ENCODE data around the gene PDGFA.

Gene PDGFA

GRCh38 chr7:462173-463103 lies 57.2 kb downstream of the PDGFA start:
- Mint-ChIP-seq H3K4me3 (no peak overlapping the region), H3K27me3 (no peaks in the 10 kb centered on the region), H3K27ac (no peak overlapping the region), H3K9me3 (no peaks in the 10 kb centered on the region), H3K4me1 (peaks cover 2% of the 10 kb centered on the region), H3K36me3 (no peaks in the 10 kb centered on the region)

DNA sequence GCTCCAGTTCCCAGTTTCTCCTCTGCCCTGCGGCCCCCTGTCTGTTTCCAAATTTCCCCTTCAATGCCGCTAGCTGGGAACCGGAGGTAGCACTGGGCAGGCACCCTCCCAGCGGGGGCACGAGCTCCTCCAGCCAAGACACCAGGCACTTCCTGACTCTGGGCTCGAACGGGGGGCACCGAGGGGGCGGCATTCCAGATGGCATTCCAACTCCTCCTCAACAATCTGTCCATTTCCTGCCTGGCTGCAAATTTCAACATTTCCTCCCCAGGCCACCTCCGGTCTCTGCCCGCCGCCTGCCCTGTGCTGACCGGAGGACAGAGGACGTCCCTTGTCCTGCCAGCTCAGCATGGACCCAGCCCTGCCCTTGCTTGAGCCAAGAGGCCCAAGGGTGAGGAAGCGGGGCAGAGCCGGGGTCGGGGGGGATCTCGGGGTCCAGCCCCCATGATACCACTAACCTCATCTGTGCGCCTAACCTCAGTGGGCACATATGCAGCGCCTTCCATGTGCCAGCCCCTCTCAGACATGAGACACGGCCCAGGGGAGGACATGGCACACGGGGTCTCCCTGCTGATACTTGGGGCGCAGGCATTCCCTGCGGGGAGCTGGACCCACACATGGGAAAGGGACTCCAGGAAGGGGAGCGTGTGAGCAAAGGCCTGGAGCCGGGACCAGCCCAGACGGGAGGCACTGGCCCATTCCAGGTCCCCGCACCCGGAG lies 58.0 kb downstream of the PDGFA start:
- no peak overlapping the region for H3K27ac Mint-ChIP-seq
- H3K4me1 Mint-ChIP-seq = no peaks in the 10 kb centered on the region
- H3K27me3 Mint-ChIP-seq = no peaks in the 10 kb centered on the region
- H3K9me3 Mint-ChIP-seq = no peaks in the 10 kb centered on the region
- no peaks in the 10 kb centered on the region for H3K36me3 Mint-ChIP-seq
- H3K4me3 Mint-ChIP-seq = no peak overlapping the region

DNA sequence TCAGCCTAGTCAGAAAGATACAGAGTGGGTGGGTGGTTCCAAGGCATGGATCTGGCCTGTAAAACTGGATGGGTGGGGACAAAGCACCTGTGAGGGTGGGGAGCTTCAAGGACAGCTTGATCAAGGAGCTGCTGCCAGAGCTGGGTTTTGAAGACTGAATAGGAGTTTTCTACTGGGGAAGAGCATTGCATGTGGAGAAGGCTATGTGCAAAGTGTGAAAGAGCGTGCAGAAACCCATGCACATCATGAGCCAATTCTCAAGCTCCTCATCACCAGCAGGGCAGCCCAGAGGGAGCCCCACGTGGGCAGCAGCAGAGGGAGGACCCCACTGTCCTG lies 58.6 kb downstream of the PDGFA start:
- no peaks in the 10 kb centered on the region for H3K27me3 Mint-ChIP-seq
- no peaks in the 10 kb centered on the region for H3K9me3 Mint-ChIP-seq
- H3K36me3 Mint-ChIP-seq = no peaks in the 10 kb centered on the region
- H3K4me3 Mint-ChIP-seq = no peak overlapping the region
- H3K4me1 Mint-ChIP-seq = no peaks in the 10 kb centered on the region
- no peak overlapping the region for H3K27ac Mint-ChIP-seq

DNA sequence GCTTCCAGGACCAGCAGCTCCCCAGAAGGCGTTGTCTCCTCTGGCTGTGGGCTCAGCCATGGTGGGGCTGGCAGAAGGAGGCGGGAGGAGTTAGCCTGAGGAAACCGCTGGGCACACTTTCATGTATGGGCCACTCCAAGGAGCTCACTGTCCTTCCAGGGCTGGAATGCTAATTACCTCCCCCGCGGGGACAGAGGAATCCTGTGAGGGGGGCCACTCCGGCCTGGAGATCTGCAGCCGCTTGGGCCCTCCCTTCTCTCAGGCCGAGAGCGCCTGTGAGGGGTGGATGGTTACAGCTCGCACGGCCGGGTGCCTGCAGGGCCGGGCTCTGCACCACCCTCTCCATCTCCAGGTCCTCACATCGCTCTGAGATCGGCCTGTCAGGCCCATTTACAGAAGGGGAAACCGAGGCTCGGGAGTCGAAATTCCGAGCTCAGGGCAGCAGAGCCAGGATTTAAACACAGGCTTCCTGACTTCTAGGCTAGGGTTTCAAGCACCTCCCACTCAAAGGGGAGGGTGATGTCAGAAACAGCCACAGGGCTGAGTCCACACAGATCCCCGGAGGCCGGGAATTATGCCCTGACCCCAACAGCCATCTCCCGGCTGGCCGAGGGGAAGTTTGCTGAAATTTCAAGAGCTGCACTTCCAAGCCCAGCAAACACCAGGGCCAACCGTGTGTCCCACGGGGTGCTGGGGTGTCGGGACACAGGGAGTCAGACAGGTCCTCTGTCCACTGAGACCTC lies 59.1 kb downstream of the PDGFA start:
- Mint-ChIP-seq H3K27ac (no peak overlapping the region), H3K27me3 (no peaks in the 10 kb centered on the region), H3K4me3 (no peak overlapping the region), H3K4me1 (no peaks in the 10 kb centered on the region), H3K36me3 (no peaks in the 10 kb centered on the region), H3K9me3 (no peaks in the 10 kb centered on the region)

- no peaks in the 10 kb centered on the region for H3K36me3 Mint-ChIP-seq
- no peaks in the 10 kb centered on the region for H3K27me3 Mint-ChIP-seq
- no peaks in the 10 kb centered on the region for H3K9me3 Mint-ChIP-seq
- no peak overlapping the region for H3K4me3 Mint-ChIP-seq
- H3K4me1 Mint-ChIP-seq = no peaks in the 10 kb centered on the region
- no peak overlapping the region for H3K27ac Mint-ChIP-seq
Observed at GRCh38 chr7:459584-460373, 59.9 kb downstream of the PDGFA start.

- Mint-ChIP-seq H3K27ac (no peak overlapping the region), H3K4me3 (no peak overlapping the region), H3K36me3 (no peaks in the 10 kb centered on the region), H3K4me1 (no peaks in the 10 kb centered on the region), H3K9me3 (no peaks in the 10 kb centered on the region), H3K27me3 (no peaks in the 10 kb centered on the region)
Observed at GRCh38 chr7:458511-459245, 61.0 kb downstream of the PDGFA start.

DNA sequence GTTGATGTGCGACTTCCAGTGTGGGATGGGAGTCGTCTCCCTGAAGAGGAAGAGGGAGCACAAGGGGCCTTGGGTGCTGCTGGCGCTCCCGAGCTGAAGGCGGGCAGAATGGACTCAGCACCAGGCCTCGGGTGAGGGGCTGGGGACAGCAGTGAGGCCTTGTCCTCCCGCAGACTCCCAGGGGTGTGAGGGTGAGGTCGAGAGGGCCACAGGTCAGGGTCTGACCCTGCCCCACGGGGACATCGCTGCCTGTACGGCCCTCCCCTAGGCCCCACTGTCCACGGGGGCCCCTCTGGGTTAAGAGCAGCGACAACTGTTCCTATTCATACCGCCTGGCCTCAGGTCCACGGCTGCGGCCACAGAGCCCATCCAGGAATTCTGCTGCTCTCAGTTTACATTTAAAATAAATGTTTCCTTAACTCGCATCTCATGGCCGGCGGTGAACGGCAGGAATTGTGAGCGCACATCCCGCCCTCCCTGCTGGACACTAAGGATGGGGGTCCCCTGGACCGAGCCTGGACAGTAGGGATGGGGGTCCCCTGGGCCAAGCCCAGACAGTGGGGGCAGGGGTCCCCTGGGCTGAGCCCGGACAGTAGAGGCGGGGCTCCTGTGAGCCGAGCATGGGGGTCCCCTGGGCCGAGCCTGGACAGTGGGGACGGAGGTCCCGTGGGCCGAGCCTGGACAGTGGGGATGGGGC lies 61.7 kb downstream of the PDGFA start:
- H3K27me3 Mint-ChIP-seq = no peaks in the 10 kb centered on the region
- H3K27ac Mint-ChIP-seq = no peak overlapping the region
- no peaks in the 10 kb centered on the region for H3K9me3 Mint-ChIP-seq
- no peaks in the 10 kb centered on the region for H3K36me3 Mint-ChIP-seq
- H3K4me3 Mint-ChIP-seq = no peak overlapping the region
- no peaks in the 10 kb centered on the region for H3K4me1 Mint-ChIP-seq

GRCh38 chr7:455110-455928 lies 64.3 kb downstream of the PDGFA start:
- H3K4me3 Mint-ChIP-seq = no peak overlapping the region
- H3K27me3 Mint-ChIP-seq = peaks cover 3% of the 10 kb centered on the region
- H3K4me1 Mint-ChIP-seq = peaks cover 10% of the 10 kb centered on the region
- H3K36me3 Mint-ChIP-seq = no peaks in the 10 kb centered on the region
- no peaks in the 10 kb centered on the region for H3K9me3 Mint-ChIP-seq
- no peak overlapping the region for H3K27ac Mint-ChIP-seq

GRCh38 chr7:454356-455109 lies 65.1 kb downstream of the PDGFA start:
- H3K4me1 Mint-ChIP-seq = peaks cover 12% of the 10 kb centered on the region
- H3K27me3 Mint-ChIP-seq = peaks cover 3% of the 10 kb centered on the region
- no peaks in the 10 kb centered on the region for H3K36me3 Mint-ChIP-seq
- H3K4me3 Mint-ChIP-seq = no peak overlapping the region
- no peak overlapping the region for H3K27ac Mint-ChIP-seq
- no peaks in the 10 kb centered on the region for H3K9me3 Mint-ChIP-seq

GRCh38 chr7:453597-454306 lies 65.9 kb downstream of the PDGFA start:
- H3K36me3 Mint-ChIP-seq = no peaks in the 10 kb centered on the region
- no peak overlapping the region for H3K4me3 Mint-ChIP-seq
- H3K4me1 Mint-ChIP-seq = peaks cover 14% of the 10 kb centered on the region
- no peaks in the 10 kb centered on the region for H3K9me3 Mint-ChIP-seq
- H3K27ac Mint-ChIP-seq = no peak overlapping the region
- peaks cover 3% of the 10 kb centered on the region for H3K27me3 Mint-ChIP-seq

DNA sequence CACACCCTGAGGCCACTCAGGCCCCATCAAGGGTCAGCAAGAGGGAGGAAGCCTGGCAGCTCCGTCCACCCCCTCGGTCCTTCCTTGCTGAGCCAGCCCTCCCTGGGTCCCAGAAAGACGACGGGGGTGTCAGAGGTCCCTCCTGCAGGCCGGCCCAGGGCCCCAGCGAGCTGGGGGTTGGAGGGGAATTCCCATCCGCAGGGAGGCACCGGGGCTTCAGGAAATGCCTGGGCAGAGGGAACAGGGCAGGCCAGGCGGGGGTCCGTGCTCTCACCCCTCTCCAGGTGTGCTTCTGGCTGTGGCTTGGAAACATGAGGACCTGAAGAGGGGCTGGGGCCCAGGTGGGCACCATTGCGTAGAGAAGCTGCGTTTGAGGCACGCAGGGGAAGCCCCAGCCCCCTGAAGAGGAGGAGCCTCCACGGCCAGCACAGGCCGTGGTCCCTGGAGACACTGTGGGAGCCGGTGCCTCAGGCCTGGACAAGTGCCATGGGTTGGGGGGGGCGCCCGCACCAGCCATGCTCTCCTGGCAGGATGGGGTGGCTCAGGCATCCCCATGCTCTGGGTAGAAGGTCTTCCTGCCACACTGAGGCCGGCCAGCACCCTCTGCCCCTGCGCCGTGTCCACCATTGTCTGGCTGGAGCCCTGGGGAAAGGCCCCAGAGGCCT lies 66.7 kb downstream of the PDGFA start:
- Mint-ChIP-seq H3K4me3 (no peak overlapping the region), H3K4me1 (peaks cover 14% of the 10 kb centered on the region), H3K36me3 (no peaks in the 10 kb centered on the region), H3K9me3 (no peaks in the 10 kb centered on the region), H3K27me3 (peaks cover 3% of the 10 kb centered on the region), H3K27ac (no peak overlapping the region)

DNA sequence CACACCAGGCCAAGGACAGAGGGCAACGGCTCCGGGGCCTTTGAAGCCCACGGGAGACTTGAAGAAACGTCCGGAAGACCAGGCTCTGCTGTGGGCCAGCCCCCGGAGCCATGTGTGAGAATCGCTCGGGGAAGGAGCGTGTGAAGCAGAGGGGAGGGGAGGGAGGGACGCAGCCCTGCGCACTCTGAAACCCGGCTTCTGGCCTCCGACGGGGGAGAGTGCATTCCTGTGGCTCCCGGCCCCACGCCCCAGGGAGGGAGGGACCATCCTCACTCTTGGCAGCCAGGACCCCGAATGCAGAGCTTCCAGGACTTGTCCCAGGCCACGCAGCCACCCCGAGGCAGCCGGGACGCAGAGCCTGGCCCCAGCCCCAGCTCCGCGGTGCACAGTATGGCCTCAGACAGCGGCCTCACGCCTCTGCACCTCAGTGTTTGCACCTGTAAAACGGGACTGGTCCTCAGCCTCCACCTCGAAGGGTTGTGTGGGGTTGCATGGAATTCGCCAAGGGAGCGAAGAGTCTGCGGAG lies 67.4 kb downstream of the PDGFA start:
- peaks cover 3% of the 10 kb centered on the region for H3K27me3 Mint-ChIP-seq
- no peak overlapping the region for H3K4me3 Mint-ChIP-seq
- no peak overlapping the region for H3K27ac Mint-ChIP-seq
- no peaks in the 10 kb centered on the region for H3K36me3 Mint-ChIP-seq
- peaks cover 14% of the 10 kb centered on the region for H3K4me1 Mint-ChIP-seq
- no peaks in the 10 kb centered on the region for H3K9me3 Mint-ChIP-seq
